ENCODE measurements around the gene CLCNKB.

CLCNKB gene

GRCh38 chr1:16095447-16095846 is 51.9 kb downstream of the CLCNKB start:
- DNase-seq (ENCODE audit: low read depth), result no peak

- DNase-seq (ENCODE audit: low read depth), result no peak
These were observed 55.8 kb downstream of the CLCNKB start for GRCh38 chr1:16099412-16099811.

GRCh38 chr1:16101623-16102022 is 58.0 kb downstream of the CLCNKB start:
- DNase-seq (ENCODE audit: low read depth), result no peak

All from activated T-cell treated with anti-CD3 and anti-CD28 coated beads for 48 hours (primary cell).